NCI-H1930 (cell line): ENCODE measurements around the gene CCDC181.

Source experiments
- DNase-seq, 2 experiments: peaks; one replicate each; lab custom pipeline; 2025; lab: John Stamatoyannopoulos, UW

The CCDC181 gene

GRCh38 chr1:169395955-169396354 is 31.3 kb downstream of the CCDC181 start:
- no peak for DNase-seq

- DNase-seq = no peak
These were observed 34.9 kb downstream of the CCDC181 start for GRCh38 chr1:169392406-169392805.

- DNase-seq = no peak
These were observed 37.0 kb downstream of the CCDC181 start for GRCh38 chr1:169390303-169390702.

- DNase-seq = no peak
These were observed 39.9 kb downstream of the CCDC181 start for GRCh38 chr1:169387399-169387798.

- DNase-seq = no peak
These were observed 43.8 kb downstream of the CCDC181 start for GRCh38 chr1:169383449-169383848.

- no peak for DNase-seq
These were observed 46.1 kb downstream of the CCDC181 start for GRCh38 chr1:169381162-169381561.

- DNase-seq = no peak
These were observed 55.9 kb downstream of the CCDC181 start for GRCh38 chr1:169371404-169371803.

GRCh38 chr1:169368406-169368769 is 58.9 kb downstream of the CCDC181 start:
- DNase-seq = no peak

- peak; percentile 96 for DNase-seq
These were observed 59.4 kb downstream of the CCDC181 start, which contains the start of the genes BLZF1 and NME7 for GRCh38 chr1:169367686-169368405. Gene BLZF1 (plus strand): TSS chr1:169368195. CDS start chr1:169369523, 1,328 bp downstream. Gene NME7 (minus strand): TSS chr1:169367797. CDS start chr1:169367710, 87 bp downstream.

- no peak for DNase-seq
These were observed 60.1 kb downstream of the CCDC181 start for GRCh38 chr1:169367096-169367685.

GRCh38 chr1:169364948-169365347 is 62.3 kb downstream of the CCDC181 start:
- DNase-seq = no peak

GRCh38 chr1:169363046-169363730 is 64.1 kb downstream of the CCDC181 start:
- DNase-seq = no peak

- no peak for DNase-seq
These were observed 66.0 kb downstream of the CCDC181 start for GRCh38 chr1:169361281-169361680.

GRCh38 chr1:169360415-169360814 is 66.9 kb downstream of the CCDC181 start:
- DNase-seq = no peak

GRCh38 chr1:169348383-169349036 is 78.8 kb downstream of the CCDC181 start:
- peak; percentile 13 to 58 for DNase-seq

GRCh38 chr1:169347688-169348382 is 79.4 kb downstream of the CCDC181 start:
- DNase-seq = no peak

GRCh38 chr1:169346036-169346589 is 81.2 kb downstream of the CCDC181 start:
- no peak for DNase-seq

GRCh38 chr1:169345511-169345910 is 81.8 kb downstream of the CCDC181 start:
- no peak for DNase-seq
